GM21825 (cell line): Measurements from ENCODE around the gene ATXN1.
"Not testable (repeated sequence)": the region's sequence is repeated elsewhere in the genome, so short reads cannot be mapped to it uniquely, and the experiment has no call there.

Experiments used
- ATAC-seq: cut with Tn5 transposase; IDR thresholded peaks from one replicate; pipeline ENCODE4 v1.9.1; 2021; ENCODE audit warnings: mild to moderate bottlenecking, moderate library complexity; ENCODE audit not compliant: unreplicated experiment

The ATXN1 gene

GRCh38 chr6:16704401-16705045 lies 56.7 kb downstream of the ATXN1 start:
- no peak for ATAC-seq

DNA sequence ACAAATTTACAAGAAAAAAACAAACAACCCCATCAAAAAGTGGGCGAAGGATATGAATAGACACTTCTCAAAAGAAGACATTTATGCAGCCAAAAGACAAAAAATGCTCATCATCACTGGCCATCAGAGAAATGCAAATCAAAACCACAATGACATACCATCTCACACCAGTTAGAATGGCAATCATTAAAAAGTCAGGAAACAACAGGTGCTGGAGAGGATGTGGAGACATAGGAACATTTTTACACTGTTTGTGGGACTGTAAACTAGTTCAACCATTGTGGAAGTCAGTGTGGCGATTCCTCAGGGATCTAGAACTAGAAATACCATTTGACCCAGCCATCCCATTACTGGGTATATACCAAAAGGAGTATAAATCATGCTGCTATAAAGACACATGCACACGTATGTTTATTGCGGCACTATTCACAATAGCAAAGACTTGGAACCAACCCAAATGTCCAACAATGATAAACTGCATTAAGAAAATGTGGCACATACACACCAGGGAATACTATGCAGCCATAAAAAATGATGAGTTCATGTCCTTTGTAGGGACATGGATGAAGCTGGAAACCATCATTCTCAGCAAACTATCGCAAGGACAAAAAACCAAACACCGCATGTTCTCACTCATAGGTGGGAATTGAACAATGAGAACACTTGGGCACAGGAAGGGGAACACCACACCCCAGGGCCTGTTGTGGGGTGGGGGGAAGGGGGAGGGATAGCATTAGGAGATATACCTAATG lies 58.5 kb downstream of the ATXN1 start:
- ATAC-seq = not testable (repeated sequence)

DNA sequence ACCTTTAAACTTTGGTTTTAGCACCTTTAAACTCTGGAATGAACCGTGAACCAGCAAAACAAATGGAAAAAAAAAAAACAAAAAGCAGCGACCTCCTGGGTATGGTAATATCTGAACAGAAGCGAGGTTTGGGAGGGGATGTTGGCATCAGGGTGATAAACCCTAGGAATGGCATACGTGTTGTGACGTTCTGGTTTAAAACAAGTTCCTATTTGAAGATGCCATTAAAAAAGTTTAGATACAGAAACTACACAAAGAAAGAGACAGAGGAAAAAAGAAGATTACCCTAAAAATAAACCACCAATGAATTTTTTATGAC lies 60.4 kb downstream of the ATXN1 start:
- ATAC-seq = no peak

DNA sequence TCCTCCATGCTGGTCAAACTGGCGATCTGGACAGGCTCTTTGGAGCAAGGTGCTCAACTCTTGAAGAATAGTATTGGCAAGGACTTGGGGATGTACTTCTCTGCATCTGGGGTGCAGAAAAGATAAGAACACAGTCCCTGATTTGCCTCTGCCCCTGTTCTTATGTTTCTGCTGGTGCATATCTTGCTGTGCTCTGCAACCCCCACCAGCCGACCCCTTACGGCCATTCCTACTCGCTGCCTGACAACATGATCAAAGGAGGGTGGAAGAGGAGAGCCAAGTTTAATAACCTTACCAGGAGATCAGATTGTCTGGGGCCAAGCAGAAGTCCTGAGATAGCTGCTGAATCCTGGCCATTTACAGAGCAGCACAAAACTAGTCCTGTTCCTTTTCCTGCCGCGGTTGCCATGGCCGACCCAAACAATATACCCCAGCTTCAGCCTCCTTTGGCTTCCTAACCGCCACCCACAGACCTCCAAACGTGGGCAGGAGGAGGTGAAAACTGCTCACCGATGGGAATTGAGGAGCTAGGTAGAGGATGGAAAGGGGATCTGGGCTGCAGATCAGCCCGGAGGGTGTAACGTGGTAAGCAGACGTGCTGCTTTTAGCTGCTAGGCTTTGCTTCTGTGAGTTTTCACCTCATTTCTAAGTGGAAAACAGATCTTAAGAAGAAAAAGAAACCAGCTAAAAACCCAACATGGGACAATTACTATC lies 60.9 kb downstream of the ATXN1 start:
- ATAC-seq = no peak

GRCh38 chr6:16698997-16699868 lies 62.0 kb downstream of the ATXN1 start:
- ATAC-seq = no peak

GRCh38 chr6:16698162-16698533 lies 63.1 kb downstream of the ATXN1 start:
- ATAC-seq = no peak

DNA sequence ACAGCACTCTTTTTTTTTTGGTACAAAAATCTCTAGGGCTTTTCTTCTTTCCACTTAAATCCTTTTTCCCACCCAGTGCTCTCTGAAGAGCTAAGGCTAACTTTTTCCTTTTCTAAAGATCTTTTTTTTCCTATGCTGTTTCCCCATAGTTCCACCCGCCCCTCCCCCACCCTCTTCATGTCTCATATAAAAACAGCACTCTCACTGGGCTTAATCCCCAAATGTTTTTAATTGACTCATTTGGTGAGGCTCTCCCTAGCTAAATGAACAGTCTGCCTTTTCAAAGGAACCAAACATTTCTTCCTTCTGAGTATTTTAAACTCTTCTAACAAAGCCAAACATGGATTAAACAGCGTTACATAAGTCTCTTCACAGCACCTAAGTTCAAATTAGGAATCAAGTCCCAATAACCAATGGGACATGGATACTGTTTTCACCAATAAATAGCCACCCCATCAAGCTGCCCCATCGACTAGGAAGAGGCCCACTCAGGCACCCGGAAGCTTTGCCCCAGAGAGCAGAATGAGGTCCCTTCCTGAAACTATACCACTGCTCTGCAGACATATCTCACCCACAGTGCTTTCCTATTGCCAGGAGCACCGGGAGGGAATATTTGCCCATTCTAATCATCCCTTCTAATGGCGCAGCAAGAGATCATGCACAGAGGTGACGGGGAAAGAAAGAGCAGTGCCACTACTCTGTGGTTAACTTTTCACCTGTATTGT lies 63.7 kb downstream of the ATXN1 start:
- no peak for ATAC-seq

DNA sequence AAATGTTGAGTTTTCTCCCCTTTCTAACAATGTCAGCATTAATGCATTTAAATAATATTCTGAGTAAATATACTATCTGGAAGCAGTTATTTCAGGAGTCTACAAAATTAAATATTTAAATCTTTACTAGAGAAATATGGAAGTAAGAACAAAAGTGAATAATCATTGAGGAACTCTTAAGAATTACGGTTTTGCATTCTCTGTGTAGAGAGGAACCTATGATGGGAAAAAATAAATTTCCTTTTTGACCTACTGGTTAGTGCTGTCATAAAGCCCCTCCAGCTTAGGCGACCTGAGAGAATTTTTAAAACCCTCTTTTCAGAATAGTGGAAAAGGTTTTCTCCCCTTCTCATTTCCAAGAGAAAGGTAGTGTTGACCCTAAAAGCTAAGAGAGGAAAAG lies 64.8 kb downstream of the ATXN1 start:
- no peak for ATAC-seq

DNA sequence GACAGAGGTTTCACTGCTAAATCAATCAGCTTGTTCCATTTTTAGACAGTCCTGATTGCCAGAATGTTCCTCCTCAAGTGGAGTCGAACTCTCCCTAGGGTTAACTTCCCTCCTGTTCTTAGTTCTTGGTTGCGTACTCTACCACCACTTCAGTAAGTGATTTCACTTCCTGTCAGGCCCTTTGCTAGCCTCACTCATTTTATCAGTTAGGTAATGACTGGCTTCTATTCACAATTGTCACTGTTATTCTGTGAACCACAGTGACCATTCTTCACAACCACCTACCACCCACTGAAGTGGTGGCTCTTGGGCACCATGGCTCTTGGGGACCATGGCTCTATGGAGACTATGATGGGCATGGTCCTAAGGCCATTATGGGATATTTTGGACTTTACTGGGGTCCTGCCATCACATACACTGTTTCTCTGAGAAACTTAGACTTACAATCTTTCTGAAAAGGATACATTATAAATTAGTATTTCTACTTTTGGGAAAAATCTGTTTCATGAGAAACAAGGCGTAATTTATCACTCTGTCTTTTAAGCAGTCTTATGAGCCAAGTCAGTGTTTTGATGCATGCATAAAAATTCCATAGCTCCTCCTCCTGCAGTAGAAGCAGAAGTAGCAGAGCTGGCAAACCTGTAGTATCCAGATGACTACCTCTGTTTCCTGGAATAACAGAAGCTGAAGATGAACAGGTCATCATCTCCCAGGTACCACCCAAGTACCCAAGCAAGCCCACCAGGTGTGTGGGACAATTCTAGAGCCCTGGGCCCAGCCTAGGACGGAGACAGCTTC lies 66.3 kb downstream of the ATXN1 start:
- peak; percentile 53 for ATAC-seq

DNA sequence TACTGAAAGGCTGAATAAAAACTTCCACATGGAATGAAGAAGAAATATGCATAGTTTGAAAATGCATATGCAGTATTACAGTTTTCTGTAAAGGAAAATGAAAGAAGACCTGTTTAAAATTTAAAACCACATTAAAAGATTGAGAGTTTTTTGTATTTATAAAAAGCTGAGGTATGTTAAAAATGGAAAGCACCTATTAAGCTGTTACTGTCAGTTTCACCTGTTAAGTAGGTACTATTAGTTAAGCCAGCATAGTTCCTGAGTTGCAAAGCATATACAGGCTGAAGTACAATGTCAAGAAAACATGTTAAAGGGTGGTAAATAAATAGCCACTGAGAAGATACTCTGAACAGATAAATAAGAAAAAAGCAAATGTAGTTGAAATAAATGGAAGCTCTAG lies 69.9 kb downstream of the ATXN1 start:
- ATAC-seq = no peak

- peak; percentile 77 for ATAC-seq
Measured at GRCh38 chr6:16690608-16691142, 70.6 kb downstream of the ATXN1 start.

DNA sequence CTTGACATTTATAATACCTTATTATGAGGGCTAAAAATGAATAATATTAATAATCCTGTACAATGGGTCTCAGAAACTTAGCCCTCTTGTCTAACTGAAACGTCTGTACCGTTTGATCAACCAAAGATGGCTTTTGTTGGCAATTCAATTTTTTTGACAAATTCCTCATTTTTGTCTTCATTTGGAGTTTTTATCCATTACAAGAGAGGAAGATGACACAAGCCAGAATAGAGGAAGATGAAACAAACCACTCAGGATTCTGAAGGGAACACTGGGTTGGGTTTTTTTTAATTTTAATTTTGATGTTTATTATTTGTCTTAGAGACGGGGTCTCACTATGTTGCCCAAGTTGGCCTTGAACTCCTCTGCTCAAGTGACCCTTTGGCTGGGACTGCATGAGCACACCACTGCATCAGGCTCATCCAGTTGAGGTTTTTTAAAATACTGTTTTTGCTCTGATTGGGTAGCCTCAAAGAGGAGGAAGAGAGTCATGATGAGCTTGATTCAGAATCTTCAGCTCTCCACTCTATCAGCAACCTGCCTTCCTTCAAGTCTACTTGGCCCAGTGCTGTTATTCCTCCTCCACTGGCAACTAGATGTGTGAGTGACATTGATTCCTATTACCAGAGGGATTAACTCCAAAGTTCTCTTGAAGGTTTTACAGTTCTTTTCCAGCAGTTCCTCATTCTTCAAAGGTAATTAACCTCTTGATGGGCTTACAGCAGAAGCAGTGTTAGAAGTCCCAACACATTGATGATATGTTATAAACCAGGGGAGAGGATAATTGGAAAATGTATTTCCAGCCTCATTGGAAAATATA lies 71.3 kb downstream of the ATXN1 start:
- ATAC-seq = no peak

GRCh38 chr6:16688984-16689636 lies 72.2 kb downstream of the ATXN1 start:
- no peak for ATAC-seq

DNA sequence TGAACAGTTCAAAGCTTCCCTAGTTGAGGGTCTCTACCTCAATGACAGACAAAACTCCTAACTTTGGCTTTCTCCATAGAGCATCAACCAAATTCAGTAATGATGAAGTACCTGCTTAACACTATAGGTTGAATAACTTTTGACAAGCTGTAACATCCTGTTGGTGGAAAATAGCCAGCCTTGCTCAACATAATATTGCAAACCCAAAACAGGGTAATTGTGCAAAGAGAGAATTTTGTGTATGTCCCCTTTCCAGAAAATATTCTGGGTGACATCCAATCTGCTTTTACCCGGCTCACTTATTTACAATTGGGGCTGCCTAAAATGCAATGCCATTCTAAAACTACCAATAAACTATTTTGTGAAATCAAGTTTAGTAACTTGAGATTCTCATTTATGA lies 72.8 kb downstream of the ATXN1 start:
- ATAC-seq = no peak

GRCh38 chr6:16687045-16687444 lies 74.2 kb downstream of the ATXN1 start:
- no peak for ATAC-seq

- peak; percentile 59 for ATAC-seq
Measured at GRCh38 chr6:16684896-16685554, 76.2 kb downstream of the ATXN1 start.

GRCh38 chr6:16684195-16684689 lies 77.0 kb downstream of the ATXN1 start:
- ATAC-seq = no peak
